Effector CD4-positive, alpha-beta T cell (primary cell): ENCODE measurements around the gene ACTG2.
"Not testable (repeated sequence)": the region's sequence is repeated elsewhere in the genome, so short reads cannot be mapped to it uniquely, and the experiment has no call there.

ENCODE experiments used
- DNase-seq: peaks from one replicate; pipeline ENCODE4 v3.0.0-alpha.2; 2020
- total RNA-seq: gene quantifications from one replicate; lab custom pipeline; 2026; lab: John Stamatoyannopoulos, UW

Gene ACTG2
- total RNA-seq: 0.56 reads per million

DNA sequence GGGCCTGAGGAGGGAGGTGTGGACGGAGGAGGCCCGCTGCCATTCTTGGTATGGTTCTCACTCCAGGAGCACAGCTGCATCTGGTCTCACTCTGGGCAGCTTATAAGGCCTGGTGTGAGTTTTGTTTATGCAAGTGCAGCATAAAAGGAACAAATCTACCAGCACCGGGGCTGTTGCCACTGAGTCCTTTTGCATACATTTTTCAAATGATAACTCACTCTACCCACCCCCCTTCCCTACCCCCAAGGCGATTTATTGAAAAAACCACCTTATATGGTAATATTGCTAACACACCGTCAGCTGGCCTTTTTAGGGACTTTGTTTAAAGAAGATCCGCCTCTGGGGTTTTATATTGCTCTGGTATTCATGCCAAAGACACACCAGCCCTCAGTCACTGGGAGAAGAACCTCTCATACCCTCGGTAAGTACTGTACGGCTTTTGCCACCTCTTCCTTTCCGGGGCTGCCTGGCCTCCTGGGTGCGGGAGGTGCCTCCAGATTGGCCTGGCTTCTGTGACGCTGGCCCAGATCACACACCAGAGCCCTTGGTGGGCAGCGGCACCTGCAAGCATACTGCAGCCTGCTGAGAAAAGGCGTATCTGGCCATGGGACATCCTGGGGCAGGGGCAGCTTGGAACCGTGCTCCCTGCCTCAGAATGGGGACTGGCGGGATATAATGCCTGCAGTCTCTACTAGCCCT is at the start of gene ACTG2:
TSS of gene ACTG2 (plus strand) at position 378 of the 699 bp plus-strand sequence. CDS start 8,304 bp downstream, outside the sequence.
- DNase-seq: no peak

DNA sequence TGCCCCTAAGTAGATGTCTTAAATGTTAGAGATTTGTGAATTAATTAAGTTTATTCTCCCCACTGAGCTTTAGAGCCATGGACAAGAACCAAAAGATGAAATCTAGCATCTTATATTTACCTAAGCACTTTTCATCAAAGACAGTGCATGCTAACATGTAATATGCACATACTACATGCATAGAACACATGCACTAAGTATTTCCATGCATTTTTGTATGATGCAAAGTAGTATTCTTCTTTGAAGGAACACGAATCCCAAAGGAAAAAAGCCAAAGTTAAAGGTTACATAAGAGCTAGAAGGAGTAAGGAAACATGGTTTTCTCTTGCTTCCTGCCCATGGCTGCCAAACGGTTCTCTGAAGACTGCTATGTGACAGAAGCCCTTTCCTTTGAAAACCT is 48.7 kb upstream of the ACTG2 start:
- no peak for DNase-seq

- no peak for DNase-seq
These were observed 42.8 kb upstream of the ACTG2 start for GRCh38 chr2:73850009-73850408.

DNA sequence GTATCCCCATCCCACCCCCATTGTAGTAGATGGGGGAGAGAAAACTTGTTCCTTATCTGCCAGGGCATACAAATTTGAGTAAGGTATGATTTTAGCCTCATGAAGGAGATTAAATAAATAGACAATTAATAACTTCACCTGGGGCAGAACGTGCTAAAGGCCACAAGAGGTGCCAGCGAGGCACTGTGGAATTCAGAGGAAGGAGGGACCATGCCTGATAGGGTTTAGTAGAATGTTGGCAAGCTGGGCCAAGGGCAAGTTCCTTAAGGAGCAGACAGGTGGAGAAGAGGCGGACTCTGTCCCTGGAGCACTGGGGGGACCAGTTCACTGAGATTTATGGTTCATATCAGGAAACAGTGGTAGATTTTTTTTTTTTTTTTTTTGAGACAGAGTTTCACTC is 41.5 kb upstream of the ACTG2 start:
- DNase-seq: no peak

DNA sequence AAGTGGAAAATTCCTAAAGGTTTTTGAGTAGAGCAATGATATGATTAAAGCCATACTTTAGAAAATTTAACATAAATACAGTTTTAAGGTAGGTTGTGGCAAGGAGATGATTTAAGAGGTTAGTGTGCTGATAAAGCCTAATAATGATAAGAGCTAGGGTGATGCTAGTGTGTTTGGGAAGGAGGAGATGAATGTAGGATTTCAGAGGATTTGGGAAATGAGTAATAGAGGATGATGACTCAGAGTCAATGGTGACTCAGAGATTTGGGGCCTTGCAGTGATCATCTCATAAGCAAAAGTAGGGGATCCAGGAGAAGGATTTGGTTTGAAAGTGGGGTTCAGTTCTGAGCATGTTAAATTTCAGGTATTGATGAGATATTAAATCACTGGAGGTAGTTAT is 40.8 kb upstream of the ACTG2 start:
- DNase-seq: no peak

DNA sequence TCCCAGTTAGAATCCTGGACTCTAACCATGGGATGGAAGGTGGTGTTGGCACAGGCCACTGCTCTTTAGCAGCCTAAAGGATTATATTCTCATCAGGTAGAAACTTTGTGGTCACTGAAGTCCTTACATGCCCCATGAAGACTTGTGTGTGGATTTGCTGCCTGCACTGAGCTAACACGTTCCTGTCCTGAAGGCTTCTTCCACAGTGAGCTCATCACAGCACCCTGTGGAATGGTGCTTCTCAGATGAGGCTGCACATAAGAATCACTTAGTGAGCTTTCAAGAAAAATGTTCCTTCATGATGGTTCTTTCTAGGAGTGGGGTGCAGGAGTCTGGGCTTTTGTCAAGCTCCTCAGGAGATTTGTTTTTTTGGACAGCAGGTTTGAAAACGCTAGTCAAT is 37.3 kb upstream of the ACTG2 start:
- no peak for DNase-seq

DNA sequence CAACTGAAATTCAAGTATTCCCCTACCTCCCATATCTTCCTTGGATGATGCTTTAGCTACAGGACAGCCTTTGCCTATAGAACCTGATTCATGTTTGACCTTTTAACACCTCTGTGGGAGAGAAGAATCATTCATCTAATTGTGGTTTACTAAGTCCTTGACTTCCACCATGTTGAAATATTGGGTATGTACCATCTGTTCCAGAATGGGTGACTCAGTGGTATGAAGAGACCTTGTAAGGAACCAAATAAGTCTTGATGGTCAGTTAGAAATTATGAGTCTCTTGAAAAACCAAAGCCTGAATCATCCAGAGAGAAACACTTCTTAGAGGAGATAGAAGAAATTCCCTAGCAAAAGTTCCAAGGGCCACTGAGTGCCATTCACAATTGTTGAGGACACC is 36.6 kb upstream of the ACTG2 start:
- DNase-seq: no peak

DNA sequence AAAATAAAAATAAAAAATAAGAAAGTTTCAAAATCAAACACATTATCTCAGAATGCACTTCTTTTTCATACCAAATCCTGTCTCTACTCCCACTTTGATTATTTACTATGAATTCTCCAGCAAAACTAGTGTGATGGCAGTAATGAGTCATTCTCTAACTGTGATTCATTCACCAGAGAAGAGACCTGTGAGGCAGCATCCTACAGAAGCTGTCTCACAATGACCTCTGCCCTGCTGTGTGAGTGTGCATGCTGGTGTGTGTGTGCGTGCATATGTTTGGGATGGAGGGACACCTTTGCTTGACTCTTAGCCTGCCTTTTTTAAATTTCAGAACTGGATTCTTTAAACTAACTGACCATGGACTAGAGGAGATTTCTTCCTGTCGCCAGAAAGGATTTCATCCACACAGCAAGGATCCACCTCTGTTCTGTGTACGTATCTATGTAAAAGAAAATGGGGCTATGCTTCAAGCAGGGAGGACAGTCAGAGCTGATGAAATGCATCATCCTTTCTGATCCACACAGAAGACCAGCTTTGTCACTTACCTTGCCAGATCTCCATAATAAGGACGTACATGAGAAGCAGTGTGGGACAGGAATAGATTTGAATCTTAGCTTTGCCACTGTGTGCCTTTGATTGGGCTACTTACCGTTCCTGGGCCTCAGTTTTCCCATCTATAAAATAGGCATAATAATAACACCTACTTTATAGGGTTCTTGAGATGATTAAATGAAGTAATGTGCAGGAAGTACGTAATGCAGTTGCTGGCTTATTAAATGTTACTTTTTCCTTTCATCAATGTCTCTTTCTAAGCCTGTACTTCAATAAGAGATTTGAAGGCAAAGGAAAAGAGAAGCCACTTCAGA is 32.9 kb upstream of the ACTG2 start:
- no peak for DNase-seq

GRCh38 chr2:73862987-73863386 is 29.8 kb upstream of the ACTG2 start:
- no peak for DNase-seq

- DNase-seq: no peak
These were observed 24.4 kb upstream of the ACTG2 start for GRCh38 chr2:73868204-73868978.

- no peak for DNase-seq
These were observed 22.7 kb upstream of the ACTG2 start for GRCh38 chr2:73870084-73870483.

DNA sequence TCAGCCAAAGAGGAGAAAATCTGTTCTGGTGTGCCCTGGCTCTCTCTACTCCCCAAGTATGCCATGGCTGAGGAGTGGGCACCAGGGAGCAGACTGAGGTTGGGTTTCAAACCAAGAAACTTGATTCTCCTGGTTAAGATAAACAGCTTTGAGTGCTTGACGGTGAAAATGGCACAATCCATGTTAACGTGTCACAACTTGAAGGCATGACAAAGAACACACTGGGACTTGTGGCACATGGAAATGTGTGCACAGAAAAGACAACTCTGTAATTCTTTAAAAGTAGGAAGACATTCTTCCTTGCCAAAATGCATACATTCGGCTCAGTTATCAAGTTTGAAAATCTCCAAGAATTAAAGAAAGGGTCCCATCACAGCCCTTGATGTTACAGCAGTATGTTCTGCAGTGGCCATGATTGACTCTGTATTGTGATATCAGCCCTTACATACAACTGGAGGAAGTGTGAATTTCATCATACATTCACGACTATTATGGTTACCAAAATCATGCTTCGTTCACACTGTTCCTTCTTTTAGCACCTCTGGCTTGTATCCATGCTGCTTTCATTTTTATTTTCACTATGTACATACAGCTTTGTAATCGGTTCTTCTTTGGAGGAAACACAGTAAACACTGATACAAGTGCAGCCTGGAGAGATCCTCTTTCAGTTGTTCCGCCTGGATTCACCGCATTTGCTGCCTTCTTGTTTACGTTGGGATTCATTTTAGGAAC is 15.6 kb upstream of the ACTG2 start:
- DNase-seq: no peak

DNA sequence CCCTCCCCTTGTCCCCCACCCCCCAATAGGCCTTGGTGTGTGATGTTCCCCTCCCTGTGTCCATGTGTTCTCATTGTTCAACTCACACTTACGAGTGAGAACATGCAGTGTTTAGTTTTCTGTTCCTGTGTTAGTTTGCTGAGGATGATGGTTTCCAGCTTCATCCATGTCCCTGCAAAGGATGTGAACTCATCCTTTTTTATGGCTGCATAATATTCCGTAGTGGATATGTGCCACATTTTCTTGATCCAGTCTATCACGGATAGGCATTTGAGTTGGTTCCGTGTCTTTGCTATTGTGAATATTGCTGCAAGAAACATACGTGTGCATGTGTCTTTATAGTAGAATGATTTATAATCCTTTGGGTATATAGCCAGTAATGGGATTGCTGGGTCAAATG is 14.8 kb upstream of the ACTG2 start:
- DNase-seq: not testable (repeated sequence)

DNA sequence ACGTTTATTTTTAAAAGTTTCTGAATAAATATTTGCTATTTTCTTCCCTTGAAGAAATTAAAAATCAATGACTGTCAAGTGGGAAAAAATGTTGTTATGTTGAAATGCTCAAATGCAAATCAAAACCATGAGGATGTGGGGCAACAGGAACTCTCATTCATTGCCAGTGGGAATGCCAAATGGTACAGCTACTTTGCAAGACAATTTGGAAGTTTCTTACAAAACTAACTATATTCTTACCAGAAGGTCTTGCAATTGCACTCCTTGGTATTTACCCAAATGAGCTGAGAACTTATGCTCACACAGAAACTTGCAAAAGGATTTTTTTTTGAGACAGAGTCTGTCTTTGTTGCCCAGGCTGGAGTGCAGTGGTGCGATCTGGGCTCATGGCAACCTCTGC is 7.4 kb upstream of the ACTG2 start:
- DNase-seq: no peak

DNA sequence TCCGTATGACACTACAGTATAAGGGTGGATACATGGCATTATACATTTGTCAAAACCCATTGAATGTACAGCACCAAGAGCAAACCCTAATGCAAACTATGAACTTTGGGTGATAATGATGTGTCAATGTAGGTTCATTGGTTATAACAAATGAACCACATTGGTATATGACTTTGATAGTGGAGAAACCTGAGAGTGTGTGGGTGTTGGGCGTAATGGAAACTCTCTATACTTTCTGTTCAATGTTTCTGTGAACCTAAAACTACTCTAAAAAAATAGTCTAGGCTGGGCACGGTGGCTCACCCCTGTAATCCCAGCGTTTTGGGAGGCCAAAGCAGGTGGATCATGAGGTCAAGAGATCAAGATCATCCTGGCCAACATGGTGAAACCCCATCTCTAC is 6.5 kb upstream of the ACTG2 start:
- no peak for DNase-seq

DNA sequence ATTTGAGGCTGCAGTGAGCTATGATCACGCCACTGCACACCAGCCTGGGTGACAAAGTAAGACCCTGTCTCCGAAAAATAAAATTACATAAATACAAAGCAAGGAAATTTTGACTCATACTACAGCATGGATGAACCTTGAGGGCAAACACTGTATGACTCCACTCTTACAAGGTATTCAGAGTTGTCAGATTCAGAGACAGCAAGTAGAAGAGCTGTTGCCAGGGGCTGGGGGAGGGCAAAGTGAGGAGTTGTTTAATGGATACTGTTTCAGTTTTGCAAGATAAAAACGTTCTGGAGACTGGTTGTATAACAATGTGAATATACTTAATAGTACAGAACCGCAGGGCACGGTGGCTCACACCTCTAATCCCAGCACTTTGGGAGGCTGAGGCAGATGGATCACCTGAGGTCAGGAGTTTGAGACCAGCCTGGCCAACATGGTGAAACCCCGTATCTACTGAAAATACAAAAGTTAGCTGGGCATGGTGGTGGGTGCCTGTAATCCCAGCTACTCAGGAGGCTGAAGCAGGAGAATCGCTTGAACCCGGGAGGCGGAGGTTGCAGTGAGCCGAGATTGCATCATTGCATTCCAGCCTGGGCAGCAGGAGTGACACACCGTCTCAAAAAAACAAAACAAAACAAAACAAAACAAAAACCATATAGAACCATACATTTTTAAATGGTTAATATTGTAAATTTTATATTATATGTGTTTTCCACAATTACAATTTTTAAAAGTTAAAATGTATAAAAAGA is 5.0 kb upstream of the ACTG2 start:
- not testable (repeated sequence) for DNase-seq

DNA sequence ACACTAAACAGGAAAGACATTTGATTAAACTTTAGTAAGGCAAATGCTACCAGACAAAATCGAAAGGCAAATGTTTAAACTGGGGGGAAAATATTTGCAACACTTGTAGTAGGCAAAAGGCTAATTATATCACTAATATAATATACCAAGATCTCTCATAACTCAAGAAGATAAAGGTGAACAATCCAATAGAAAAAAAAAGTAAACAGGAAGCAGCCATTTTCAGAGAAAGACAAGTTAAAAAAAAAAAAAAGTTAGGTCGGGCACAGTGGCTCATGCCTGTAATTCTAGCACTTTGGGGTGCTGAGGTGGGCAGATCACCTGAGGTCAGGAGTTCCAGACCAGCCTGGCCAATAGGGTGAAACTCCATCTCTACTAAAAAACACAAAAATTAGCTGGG is 4.4 kb upstream of the ACTG2 start:
- no peak for DNase-seq

DNA sequence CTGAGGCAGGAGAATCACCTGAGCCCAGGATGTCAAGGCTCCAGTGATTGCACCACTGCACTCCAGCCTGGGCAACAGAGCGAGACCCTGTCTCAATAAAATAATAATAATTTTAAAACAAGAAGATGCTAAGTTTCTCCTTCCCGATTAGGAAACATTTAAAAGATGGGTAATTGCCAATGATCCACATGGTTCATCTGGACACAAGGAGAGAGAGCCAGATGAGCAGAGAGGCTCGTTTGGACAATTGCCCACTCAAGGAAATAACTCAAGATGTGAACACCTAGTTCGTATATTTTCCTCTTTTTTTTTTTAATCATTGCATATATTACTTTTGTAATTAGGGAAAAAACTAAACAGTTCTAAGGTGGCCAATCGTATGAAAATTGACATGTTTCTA is 3.6 kb upstream of the ACTG2 start:
- DNase-seq: no peak

GRCh38 chr2:73890301-73891092 is 2.3 kb upstream of the ACTG2 start:
- DNase-seq: no peak

DNA sequence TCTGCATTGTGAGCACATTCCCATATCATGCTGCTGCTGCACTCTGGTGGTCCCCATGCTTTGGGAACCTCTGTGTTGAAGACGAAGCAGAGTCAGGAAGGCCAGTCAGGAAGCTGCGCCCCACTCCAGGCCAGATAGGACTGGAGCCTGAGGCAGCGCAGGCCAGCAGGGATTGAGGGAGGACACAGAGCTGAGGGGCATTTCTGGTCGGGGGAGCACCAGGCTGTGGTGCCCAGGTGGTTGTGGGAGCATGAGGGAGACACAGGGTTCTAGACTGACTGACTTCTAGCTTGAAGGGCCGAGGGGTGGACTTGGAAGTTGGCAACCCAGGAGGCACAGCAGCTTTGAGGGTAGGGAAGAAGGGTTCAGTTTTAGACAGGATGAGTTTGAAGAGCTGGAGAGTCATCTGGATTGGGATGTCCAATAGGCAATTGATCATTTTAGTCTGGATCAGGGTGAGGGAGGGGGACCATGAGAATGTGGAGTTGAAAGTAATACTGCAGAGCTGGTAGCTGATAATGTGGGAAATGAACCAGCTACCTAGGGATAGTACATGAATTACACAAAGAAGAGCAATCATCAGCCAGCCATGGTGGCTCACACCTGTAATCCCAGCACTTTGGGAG is 1.4 kb upstream of the ACTG2 start:
- no peak for DNase-seq
